DOHH2 (cell line): ENCODE data around the gene RGS1.

Experiments used
- EZH2phosphoT487 ChIP-seq: fragments of 200-600 bp; sonication (generic); IDR thresholded peaks from 2 replicates; pipeline ENCODE4 v1.6.1; 2017; ENCODE audit warnings: borderline replicate concordance, mild to moderate bottlenecking, antibody characterized with exemption, low read length, moderate library complexity, mixed read lengths
- TF ChIP-seq, protein P1 (sequence below): fragments of 200-600 bp; sonication (generic); IDR thresholded peaks from one replicate; pipeline ENCODE4 v1.5.1; 2014; ENCODE audit warnings: antibody characterized with exemption, mild to moderate bottlenecking, low read depth, low read length; ENCODE audit not compliant: poor library complexity, severe bottlenecking

DNA sequence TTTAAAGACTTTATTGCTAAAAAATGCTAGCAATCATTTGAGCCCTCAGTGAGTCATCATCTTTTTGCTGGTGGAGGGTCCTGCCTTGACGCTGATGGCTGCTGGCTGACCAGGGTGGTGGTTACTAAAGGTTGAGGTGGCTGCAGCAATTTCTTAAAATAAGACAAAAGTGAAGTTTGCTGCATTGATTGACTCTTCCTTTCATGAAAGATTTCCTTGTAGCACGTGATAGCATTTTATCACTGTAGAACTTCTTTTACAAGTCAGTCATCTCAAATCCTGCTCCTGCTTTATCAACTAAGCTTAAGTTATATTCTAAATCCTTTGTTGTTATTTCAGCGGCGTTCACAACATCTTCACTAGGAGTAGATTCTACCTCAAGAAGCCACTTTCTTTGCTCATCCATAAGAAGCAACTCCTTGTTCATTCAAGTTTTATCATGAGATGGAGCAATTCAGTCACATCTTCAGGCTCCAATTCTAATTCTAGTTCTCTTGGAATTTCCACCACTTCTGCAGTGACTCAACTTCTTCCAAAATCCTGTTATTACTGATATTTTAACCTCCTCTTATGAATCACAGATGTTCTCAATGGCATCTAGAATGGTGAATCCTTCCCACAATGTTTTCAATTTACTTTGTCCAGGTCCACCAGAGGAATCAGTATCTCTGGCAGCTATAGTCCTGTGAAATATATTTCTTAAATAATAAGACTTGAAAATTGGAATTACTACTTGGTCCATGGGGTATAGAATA lies 17.6 kb upstream of the RGS1 start:
- TF ChIP-seq, protein P1, sequence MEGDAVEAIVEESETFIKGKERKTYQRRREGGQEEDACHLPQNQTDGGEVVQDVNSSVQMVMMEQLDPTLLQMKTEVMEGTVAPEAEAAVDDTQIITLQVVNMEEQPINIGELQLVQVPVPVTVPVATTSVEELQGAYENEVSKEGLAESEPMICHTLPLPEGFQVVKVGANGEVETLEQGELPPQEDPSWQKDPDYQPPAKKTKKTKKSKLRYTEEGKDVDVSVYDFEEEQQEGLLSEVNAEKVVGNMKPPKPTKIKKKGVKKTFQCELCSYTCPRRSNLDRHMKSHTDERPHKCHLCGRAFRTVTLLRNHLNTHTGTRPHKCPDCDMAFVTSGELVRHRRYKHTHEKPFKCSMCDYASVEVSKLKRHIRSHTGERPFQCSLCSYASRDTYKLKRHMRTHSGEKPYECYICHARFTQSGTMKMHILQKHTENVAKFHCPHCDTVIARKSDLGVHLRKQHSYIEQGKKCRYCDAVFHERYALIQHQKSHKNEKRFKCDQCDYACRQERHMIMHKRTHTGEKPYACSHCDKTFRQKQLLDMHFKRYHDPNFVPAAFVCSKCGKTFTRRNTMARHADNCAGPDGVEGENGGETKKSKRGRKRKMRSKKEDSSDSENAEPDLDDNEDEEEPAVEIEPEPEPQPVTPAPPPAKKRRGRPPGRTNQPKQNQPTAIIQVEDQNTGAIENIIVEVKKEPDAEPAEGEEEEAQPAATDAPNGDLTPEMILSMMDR: no peak
- no peak for TF ChIP-seq EZH2phosphoT487
